Measurements from ENCODE around the gene LMBR1L.
A peak's percentile ranks its signal among the peaks of the same experiment; 100 is the strongest.
"Not testable (repeated sequence)": the region's sequence is repeated elsewhere in the genome, so short reads cannot be mapped to it uniquely, and the experiment has no call there.

Gene LMBR1L

DNA sequence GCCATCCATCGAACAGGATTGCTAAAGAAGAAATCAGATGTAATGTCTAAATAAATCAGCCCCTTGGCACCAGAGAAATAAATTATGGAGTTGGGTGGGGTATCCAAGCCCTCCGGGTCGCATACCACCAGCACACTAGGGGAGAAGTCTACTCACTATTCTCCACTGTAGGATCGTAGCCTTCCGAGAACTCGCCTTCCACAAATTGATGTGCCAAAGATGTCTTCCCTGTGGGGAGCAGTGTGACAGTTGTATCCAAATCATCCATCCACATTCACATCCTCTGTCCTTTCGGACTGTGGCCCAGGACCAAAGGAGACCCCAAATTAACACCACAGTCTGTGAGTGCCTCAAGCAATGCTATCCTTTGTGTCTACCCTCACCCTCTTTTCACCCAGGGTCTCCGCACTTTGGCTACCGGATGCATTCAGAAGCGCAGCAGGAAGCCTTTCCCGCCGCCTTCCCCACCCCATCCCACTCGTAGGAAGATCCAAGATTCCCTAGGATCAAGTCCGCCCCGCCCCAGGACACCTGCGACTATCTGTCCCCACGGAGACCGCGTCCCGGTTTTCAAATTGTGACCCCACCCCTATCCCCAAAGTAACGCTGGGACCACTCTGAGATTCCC lies 41.7 kb downstream of the LMBR1L start:
- TF ChIP-seq, protein P1, sequence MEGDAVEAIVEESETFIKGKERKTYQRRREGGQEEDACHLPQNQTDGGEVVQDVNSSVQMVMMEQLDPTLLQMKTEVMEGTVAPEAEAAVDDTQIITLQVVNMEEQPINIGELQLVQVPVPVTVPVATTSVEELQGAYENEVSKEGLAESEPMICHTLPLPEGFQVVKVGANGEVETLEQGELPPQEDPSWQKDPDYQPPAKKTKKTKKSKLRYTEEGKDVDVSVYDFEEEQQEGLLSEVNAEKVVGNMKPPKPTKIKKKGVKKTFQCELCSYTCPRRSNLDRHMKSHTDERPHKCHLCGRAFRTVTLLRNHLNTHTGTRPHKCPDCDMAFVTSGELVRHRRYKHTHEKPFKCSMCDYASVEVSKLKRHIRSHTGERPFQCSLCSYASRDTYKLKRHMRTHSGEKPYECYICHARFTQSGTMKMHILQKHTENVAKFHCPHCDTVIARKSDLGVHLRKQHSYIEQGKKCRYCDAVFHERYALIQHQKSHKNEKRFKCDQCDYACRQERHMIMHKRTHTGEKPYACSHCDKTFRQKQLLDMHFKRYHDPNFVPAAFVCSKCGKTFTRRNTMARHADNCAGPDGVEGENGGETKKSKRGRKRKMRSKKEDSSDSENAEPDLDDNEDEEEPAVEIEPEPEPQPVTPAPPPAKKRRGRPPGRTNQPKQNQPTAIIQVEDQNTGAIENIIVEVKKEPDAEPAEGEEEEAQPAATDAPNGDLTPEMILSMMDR (IDR thresholded peaks at IDR 0.05; ENCODE audit: low read depth, low read length): no peak
- H3K4me3 ChIP-seq (ENCODE audit: low read depth, low read length): peak overlapping the region; percentile 58
- peak overlapping the region; percentile 68 for H3K27ac ChIP-seq
- no peaks in the 10 kb centered on the region for H3K9me3 ChIP-seq (ENCODE audit: severe bottlenecking)
- DNase-seq: peak; percentile 37
- H3K27me3 ChIP-seq (ENCODE audit: insufficient read depth, low read depth, severe bottlenecking): no peaks in the 10 kb centered on the region
- peaks cover 8% of the 10 kb centered on the region for H3K36me3 ChIP-seq

DNA sequence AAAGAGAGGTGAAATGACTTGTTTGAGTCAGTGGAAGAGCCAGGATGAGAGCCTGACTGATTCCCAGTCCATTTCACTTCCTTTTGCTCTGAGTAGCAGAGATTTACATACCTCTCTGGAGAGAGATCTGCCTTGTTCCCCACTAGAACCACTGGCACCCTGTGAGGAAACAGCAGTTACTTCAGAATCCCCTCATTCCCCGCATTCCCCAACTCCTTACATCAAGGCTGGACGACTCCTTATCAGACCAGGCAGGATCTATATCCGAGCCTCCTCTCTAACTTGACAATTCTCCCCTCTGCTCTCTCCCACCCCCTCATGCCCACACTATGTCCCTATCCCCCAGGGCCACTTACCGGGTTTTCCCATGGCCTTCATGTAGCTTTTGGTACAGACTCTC lies 44.5 kb downstream of the LMBR1L start:
- Histone ChIP-seq H3K36me3 (peaks cover 8% of the 10 kb centered on the region), H3K9me3 (ENCODE audit: severe bottlenecking) (no peaks in the 10 kb centered on the region), H3K4me3 (ENCODE audit: low read depth, low read length) (no peak overlapping the region), H3K27ac (no peak overlapping the region), H3K27me3 (ENCODE audit: insufficient read depth, low read depth, severe bottlenecking) (no peaks in the 10 kb centered on the region)
- TF ChIP-seq, protein P1 (IDR thresholded peaks at IDR 0.05; ENCODE audit: low read depth, low read length): no peak
- no peak for DNase-seq

DNA sequence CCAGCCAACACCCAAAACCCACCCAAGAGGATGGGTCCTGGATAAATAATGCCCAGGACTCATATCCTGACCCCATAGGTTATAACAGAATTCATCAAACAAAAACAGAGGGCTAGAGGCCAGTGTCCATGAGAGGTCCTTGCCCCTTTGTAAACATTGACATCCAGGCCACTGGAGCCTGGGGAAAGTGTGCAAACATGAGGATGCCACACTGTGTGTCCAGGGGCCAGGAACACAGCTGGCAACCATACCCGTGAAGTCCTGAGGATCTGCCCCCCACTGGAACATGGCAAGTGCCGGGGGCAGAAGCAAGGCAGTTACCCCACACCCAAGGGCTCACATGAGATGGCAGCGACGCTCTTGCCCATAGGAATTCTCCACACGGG lies 45.9 kb downstream of the LMBR1L start:
- H3K36me3 ChIP-seq: peaks cover 12% of the 10 kb centered on the region
- H3K9me3 ChIP-seq (ENCODE audit: severe bottlenecking): no peaks in the 10 kb centered on the region
- H3K27me3 ChIP-seq (ENCODE audit: insufficient read depth, low read depth, severe bottlenecking): no peaks in the 10 kb centered on the region
- H3K4me3 ChIP-seq (ENCODE audit: low read depth, low read length): no peak overlapping the region
- no peak for DNase-seq
- no peak overlapping the region for H3K27ac ChIP-seq
- TF ChIP-seq, protein P1 (IDR thresholded peaks at IDR 0.05; ENCODE audit: low read depth, low read length): no peak

DNA sequence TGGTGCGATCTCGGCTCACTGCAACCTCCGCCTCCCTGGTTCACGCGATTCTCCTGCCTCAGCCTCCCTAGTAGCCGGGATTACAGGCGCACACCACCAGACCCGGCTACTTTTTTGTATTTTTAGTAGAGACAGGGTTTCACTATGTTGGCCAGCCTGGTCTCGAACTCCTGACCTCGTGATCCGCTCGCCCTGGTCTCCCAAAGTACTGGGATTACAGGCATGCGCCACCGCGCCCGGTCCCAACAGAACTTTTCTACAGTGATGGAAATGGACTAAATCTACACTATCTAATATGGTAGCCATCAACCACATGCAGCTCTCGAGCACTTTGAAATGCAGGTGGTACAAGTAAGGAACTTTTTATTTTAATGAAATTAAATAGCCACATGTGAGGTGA lies 48.7 kb downstream of the LMBR1L start:
- H3K4me3 ChIP-seq (ENCODE audit: low read depth, low read length); H3K27me3 ChIP-seq (ENCODE audit: insufficient read depth, low read depth, severe bottlenecking); H3K9me3 ChIP-seq (ENCODE audit: severe bottlenecking); H3K27ac ChIP-seq; DNase-seq: not testable (repeated sequence)
- peaks cover 30% of the 10 kb centered on the region for H3K36me3 ChIP-seq

DNA sequence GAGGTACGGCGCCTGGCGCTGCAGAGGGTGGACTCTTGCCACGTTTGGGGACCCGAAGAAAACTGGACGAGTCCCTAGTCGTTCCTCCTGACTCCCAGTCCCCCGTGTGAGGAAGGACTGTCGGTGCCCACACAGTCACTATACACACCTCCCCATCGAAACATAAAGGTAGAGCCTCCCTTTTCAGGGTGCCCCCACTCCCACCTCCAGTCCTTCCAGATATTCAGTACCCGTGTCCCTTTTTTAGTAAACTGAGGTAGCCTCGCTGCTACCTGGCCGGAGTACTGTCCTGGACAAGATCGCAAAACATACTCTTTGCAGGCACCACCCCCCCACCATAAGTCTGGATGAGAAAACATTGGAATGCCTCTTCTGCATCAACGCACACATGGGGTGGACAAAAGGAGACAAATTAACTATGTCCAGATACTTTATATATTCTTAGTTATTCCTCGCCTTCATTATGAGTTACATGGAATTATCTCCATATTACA lies 49.4 kb downstream of the LMBR1L start:
- Histone ChIP-seq H3K9me3 (ENCODE audit: severe bottlenecking) (no peaks in the 10 kb centered on the region), H3K27me3 (ENCODE audit: insufficient read depth, low read depth, severe bottlenecking) (no peaks in the 10 kb centered on the region), H3K27ac (peak overlapping the region; percentile 100), H3K4me3 (ENCODE audit: low read depth, low read length) (peak overlapping the region; percentile 93), H3K36me3 (peaks cover 26% of the 10 kb centered on the region)
- TF ChIP-seq, protein P1 (IDR thresholded peaks at IDR 0.05; ENCODE audit: low read depth, low read length): no peak
- DNase-seq: no peak

DNA sequence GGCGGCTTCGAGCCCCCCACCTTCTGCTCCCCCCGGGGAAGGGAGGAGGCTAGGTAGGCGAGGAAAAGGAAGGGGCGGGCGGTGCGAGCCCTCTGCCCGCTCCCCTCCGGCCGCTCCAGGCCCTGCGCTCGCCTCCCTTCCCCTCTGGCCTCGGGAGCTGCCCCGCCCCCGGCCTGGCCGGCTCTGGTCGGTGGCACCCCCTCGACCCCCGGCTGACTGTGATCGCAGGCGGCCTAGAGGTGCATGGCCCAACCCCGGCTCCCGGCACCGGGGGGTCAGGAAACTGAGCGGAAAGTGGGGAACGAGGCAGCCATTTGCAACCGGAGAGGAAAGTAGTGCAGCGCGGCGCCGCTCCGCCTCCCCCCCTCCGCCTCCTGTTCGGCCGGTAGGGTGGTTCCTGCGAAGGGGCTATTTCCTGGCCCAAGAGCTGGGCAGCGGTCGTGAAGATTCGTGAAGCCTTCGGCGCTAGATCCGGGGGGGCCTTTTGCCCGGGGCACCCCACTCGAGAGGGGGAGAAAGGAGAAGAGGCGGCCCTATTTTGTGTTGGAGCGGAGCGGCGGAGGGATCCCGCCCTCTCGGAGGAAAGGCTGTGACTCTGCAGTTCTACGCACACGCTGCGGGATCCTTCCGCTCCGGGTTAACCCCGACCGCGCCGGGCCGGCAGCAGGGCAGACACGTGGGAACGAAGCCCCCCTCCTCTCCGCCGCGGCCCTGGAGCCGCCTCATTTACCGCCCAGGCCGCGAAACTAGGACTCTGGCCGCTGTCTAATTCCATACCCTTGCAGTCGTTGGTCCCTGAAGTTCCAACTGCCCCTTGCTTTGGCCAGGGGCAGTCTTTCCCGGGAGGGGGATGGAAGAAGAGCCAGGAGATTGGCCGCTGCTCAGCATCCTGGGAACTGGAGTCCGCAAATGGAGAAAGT lies 50.1 kb downstream of the LMBR1L start, which contains the start of gene KMT2D:
KMT2D (minus strand) TSS at position 558 of the 920 bp plus-strand sequence. CDS start 5,470 bp downstream, outside the sequence.
- no peaks in the 10 kb centered on the region for H3K27me3 ChIP-seq (ENCODE audit: insufficient read depth, low read depth, severe bottlenecking)
- TF ChIP-seq, protein P1 (IDR thresholded peaks at IDR 0.05; ENCODE audit: low read depth, low read length): no peak
- H3K4me3 ChIP-seq (ENCODE audit: low read depth, low read length): peak within 1 kb of the TSS; percentile 93
- no peaks in the 10 kb centered on the region for H3K9me3 ChIP-seq (ENCODE audit: severe bottlenecking)
- peak; percentile 94 for DNase-seq
- peak within 1 kb of the TSS; percentile 100 for H3K27ac ChIP-seq
- H3K36me3 ChIP-seq: peaks cover 33% of the 10 kb centered on the region

All from WERI-Rb-1 (cell line).